OCI-LY1 (cell line): ENCODE data around the gene PRUNE1.
A peak's percentile ranks its signal among the peaks of the same experiment; 100 is the strongest.

Experiments
- H2AFZ ChIP-seq: fragments of 200-600 bp; sonication (generic), shearing (Covaris generic); 2 replicates; pipeline ENCODE4 v1.6.0; 2014; ENCODE audit warnings: antibody characterized with exemption, mild to moderate bottlenecking, low read length
- H3F3A ChIP-seq: fragments of 200-600 bp; sonication (generic), shearing (Covaris generic); 2 replicates; pipeline ENCODE4 v1.6.0; 2014; ENCODE audit warnings: mild to moderate bottlenecking, antibody characterized with exemption, low read length, moderate library complexity; ENCODE audit not compliant: insufficient read depth
- H3K27ac ChIP-seq: fragments of 200-600 bp; sonication (generic); 2 replicates; pipeline ENCODE4 v1.5.1; 2014; ENCODE audit warnings: low read length, mixed run types, mild to moderate bottlenecking, low read depth; ENCODE audit not compliant: poor library complexity, severe bottlenecking
- H3K27me3 ChIP-seq: fragments of 200-600 bp; sonication (generic); 2 replicates; pipeline ENCODE4 v1.6.0; 2014; ENCODE audit warnings: antibody characterized with exemption, mild to moderate bottlenecking, low read length, moderate library complexity; ENCODE audit not compliant: insufficient read depth
- H3K36me3 ChIP-seq: fragments of 200-600 bp; sonication (generic); 2 replicates; pipeline ENCODE4 v1.6.1; 2014; ENCODE audit warnings: mild to moderate bottlenecking, antibody characterized with exemption, low read length, moderate library complexity, mixed read lengths; ENCODE audit not compliant: insufficient read depth
- H3K4me1 ChIP-seq: fragments of 200-600 bp; sonication (generic); 2 replicates; pipeline ENCODE4 v1.5.1; 2014; ENCODE audit warnings: mild to moderate bottlenecking, low read length, moderate library complexity; ENCODE audit not compliant: insufficient read depth, severe bottlenecking
- H3K4me2 ChIP-seq: fragments of 200-600 bp; sonication (generic), shearing (Covaris generic); 2 replicates; pipeline ENCODE4 v1.6.1; 2014; ENCODE audit warnings: low read length
- H3K4me3 ChIP-seq: fragments of 200-600 bp; sonication (generic); 2 replicates; pipeline ENCODE4 v1.5.1; 2014; ENCODE audit warnings: low read length, low read depth, mild to moderate bottlenecking, mixed read lengths; ENCODE audit not compliant: poor library complexity, severe bottlenecking
- H3K79me2 ChIP-seq: fragments of 200-600 bp; shearing (Covaris generic); 2 replicates; pipeline ENCODE4 v1.6.1; 2016; ENCODE audit warnings: mixed run types, low read length, mixed read lengths; ENCODE audit not compliant: insufficient read depth
- H3K9ac ChIP-seq: fragments of 200-600 bp; sonication (generic), shearing (Covaris generic); 2 replicates; pipeline ENCODE4 v1.6.1; 2014; ENCODE audit warnings: mild to moderate bottlenecking, low read length, mixed read lengths
- H3K9me2 ChIP-seq: fragments of 200-600 bp; sonication (generic), shearing (Covaris generic); 2 replicates; pipeline ENCODE4 v1.6.1; 2014; ENCODE audit warnings: low read depth, mild to moderate bottlenecking, low read length, mixed read lengths
- H3K9me3 ChIP-seq: fragments of 200-600 bp; shearing (Covaris generic); 2 replicates; pipeline ENCODE4 v1.6.1; 2014; ENCODE audit warnings: low read length, mixed read lengths
- H4K20me1 ChIP-seq: fragments of 200-600 bp; sonication (generic), shearing (Covaris generic); 2 replicates; pipeline ENCODE4 v1.6.0; 2016; ENCODE audit warnings: mild to moderate bottlenecking, low read length; ENCODE audit not compliant: insufficient read depth
- CTCF ChIP-seq: fragments of 200-600 bp; sonication (generic), shearing (Covaris generic); IDR thresholded peaks from 2 replicates; pipeline ENCODE4 v1.5.1; 2017; ENCODE audit warnings: mild to moderate bottlenecking, antibody characterized with exemption, low read length, moderate library complexity, mixed read lengths
- EZH2 ChIP-seq: fragments of 200-600 bp; sonication (generic), shearing (Covaris generic); IDR thresholded peaks from 2 replicates; pipeline ENCODE4 v1.8.0; 2017; ENCODE audit warnings: borderline replicate concordance, mixed run types, mild to moderate bottlenecking, antibody characterized with exemption, low read length, moderate library complexity, mixed read lengths

Gene PRUNE1

GRCh38 chr1:151039521-151039920, 31.3 kb downstream of the PRUNE1 start:
- Histone ChIP-seq H3K27me3 (no peaks in the 10 kb centered on the region), H3K36me3 (peaks cover 2% of the 10 kb centered on the region; the same call in 1 of the 2 replicates), H4K20me1 (no peaks in the 10 kb centered on the region), H3K9me3 (no peaks in the 10 kb centered on the region), H2AFZ (no peak overlapping the region), H3F3A (no peaks in the 10 kb centered on the region), H3K4me3 (no peak overlapping the region), H3K4me1 (no peaks in the 10 kb centered on the region), H3K4me2 (no peak overlapping the region), H3K79me2 (no peaks in the 10 kb centered on the region), H3K9ac (no peak overlapping the region), H3K9me2 (no peaks in the 10 kb centered on the region), H3K27ac (no peak overlapping the region)
- no peak for TF ChIP-seq CTCF
- no peak for TF ChIP-seq EZH2

- no peaks in the 10 kb centered on the region for H3K9me3 ChIP-seq
- H2AFZ ChIP-seq, result no peak overlapping the region
- H3K9me2 ChIP-seq, result no peaks in the 10 kb centered on the region
- H3K36me3 ChIP-seq, result no peaks in the 10 kb centered on the region
- no peaks in the 10 kb centered on the region for H3K79me2 ChIP-seq
- no peak for TF ChIP-seq EZH2
- no peak for TF ChIP-seq CTCF
- no peaks in the 10 kb centered on the region for H3K27me3 ChIP-seq
- H3K4me1 ChIP-seq, result peaks cover 11% of the 10 kb centered on the region
- no peak overlapping the region for H3K4me2 ChIP-seq
- H4K20me1 ChIP-seq, result no peaks in the 10 kb centered on the region
- no peak overlapping the region for H3K4me3 ChIP-seq
- no peaks in the 10 kb centered on the region for H3F3A ChIP-seq
- no peak overlapping the region for H3K27ac ChIP-seq
- H3K9ac ChIP-seq, result no peak overlapping the region
Observed at GRCh38 chr1:151043163-151043562, 34.9 kb downstream of the PRUNE1 start.

- H3K9me2 ChIP-seq, result no peaks in the 10 kb centered on the region
- H3K27ac ChIP-seq, result no peak within 1 kb of the TSS
- H3K27me3 ChIP-seq, result no peaks in the 10 kb centered on the region
- peak within 1 kb of the TSS; percentile 52 for H2AFZ ChIP-seq
- peak within 1 kb of the TSS; percentile 81 for H3K4me3 ChIP-seq
- no peaks in the 10 kb centered on the region for H3K9me3 ChIP-seq
- peak within 1 kb of the TSS; percentile 93 for H3K4me2 ChIP-seq
- H3F3A ChIP-seq, result peaks cover 13% of the 10 kb centered on the region; the same call in 1 of the 2 replicates
- no peaks in the 10 kb centered on the region for H4K20me1 ChIP-seq
- H3K79me2 ChIP-seq, result no peaks in the 10 kb centered on the region
- H3K36me3 ChIP-seq, result peaks cover 28% of the 10 kb centered on the region
- TF ChIP-seq CTCF, result no peak
- TF ChIP-seq EZH2, result no peak
- H3K4me1 ChIP-seq, result peaks cover 17% of the 10 kb centered on the region
- H3K9ac ChIP-seq, result peak within 1 kb of the TSS; percentile 81
Observed at GRCh38 chr1:151047591-151047924, 39.3 kb downstream of the PRUNE1 start, which contains the start of gene C1orf56. Gene C1orf56, plus strand, starts transcription at chr1:151047751. Its CDS starts 97 bp downstream, at chr1:151047848.
